HG02884 (cell line): ENCODE results near the gene RDX.
"Not testable (repeated sequence)": the region's sequence is repeated elsewhere in the genome, so short reads cannot be mapped to it uniquely, and the experiment has no call there.

Experiments
- ATAC-seq: cut with Tn5 transposase; IDR thresholded peaks from one replicate; pipeline ENCODE4 v1.9.1; 2021; ENCODE audit warnings: mild to moderate bottlenecking, moderate library complexity; ENCODE audit not compliant: unreplicated experiment

Gene RDX

GRCh38 chr11:110279881-110280280 lies 16.5 kb downstream of the RDX start:
- no peak for ATAC-seq

- no peak for ATAC-seq
Measured at GRCh38 chr11:110272919-110273318, 23.5 kb downstream of the RDX start.

GRCh38 chr11:110269996-110270395 lies 26.4 kb downstream of the RDX start:
- no peak for ATAC-seq

GRCh38 chr11:110268441-110268840 lies 28.0 kb downstream of the RDX start:
- ATAC-seq, result no peak

- no peak for ATAC-seq
Measured at GRCh38 chr11:110262072-110262403, 34.4 kb downstream of the RDX start.

- ATAC-seq, result no peak
Measured at GRCh38 chr11:110261195-110262071, 35.0 kb downstream of the RDX start.

- ATAC-seq, result no peak
Measured at GRCh38 chr11:110253525-110253924, 42.9 kb downstream of the RDX start.

- no peak for ATAC-seq
Measured at GRCh38 chr11:110251836-110252235, 44.6 kb downstream of the RDX start.

- no peak for ATAC-seq
Measured at GRCh38 chr11:110250168-110250567, 46.2 kb downstream of the RDX start.

- ATAC-seq, result no peak
Measured at GRCh38 chr11:110249766-110250165, 46.6 kb downstream of the RDX start.

GRCh38 chr11:110249066-110249465 lies 47.3 kb downstream of the RDX start:
- no peak for ATAC-seq

- no peak for ATAC-seq
Measured at GRCh38 chr11:110243791-110244190, 52.6 kb downstream of the RDX start.

- ATAC-seq, result no peak
Measured at GRCh38 chr11:110242746-110243145, 53.7 kb downstream of the RDX start.

- no peak for ATAC-seq
Measured at GRCh38 chr11:110242188-110242587, 54.2 kb downstream of the RDX start.

GRCh38 chr11:110235966-110236365 lies 60.4 kb downstream of the RDX start:
- ATAC-seq, result no peak

GRCh38 chr11:110230377-110230776 lies 66.0 kb downstream of the RDX start:
- ATAC-seq, result no peak

GRCh38 chr11:110219006-110219785 lies 77.2 kb downstream of the RDX start:
- no peak for ATAC-seq

GRCh38 chr11:110217936-110218335 lies 78.5 kb downstream of the RDX start:
- ATAC-seq, result no peak

GRCh38 chr11:110217223-110217877 lies 79.1 kb downstream of the RDX start:
- no peak for ATAC-seq

- ATAC-seq, result not testable (repeated sequence)
Measured at GRCh38 chr11:110209313-110209694, 87.1 kb downstream of the RDX start.

- ATAC-seq, result not testable (repeated sequence)
Measured at GRCh38 chr11:110208678-110209312, 87.6 kb downstream of the RDX start.
